ENCODE data around the gene ZNF605.
"Not testable (repeated sequence)": the region's sequence is repeated elsewhere in the genome, so short reads cannot be mapped to it uniquely, and the experiment has no call there.

ZNF605 gene

DNA sequence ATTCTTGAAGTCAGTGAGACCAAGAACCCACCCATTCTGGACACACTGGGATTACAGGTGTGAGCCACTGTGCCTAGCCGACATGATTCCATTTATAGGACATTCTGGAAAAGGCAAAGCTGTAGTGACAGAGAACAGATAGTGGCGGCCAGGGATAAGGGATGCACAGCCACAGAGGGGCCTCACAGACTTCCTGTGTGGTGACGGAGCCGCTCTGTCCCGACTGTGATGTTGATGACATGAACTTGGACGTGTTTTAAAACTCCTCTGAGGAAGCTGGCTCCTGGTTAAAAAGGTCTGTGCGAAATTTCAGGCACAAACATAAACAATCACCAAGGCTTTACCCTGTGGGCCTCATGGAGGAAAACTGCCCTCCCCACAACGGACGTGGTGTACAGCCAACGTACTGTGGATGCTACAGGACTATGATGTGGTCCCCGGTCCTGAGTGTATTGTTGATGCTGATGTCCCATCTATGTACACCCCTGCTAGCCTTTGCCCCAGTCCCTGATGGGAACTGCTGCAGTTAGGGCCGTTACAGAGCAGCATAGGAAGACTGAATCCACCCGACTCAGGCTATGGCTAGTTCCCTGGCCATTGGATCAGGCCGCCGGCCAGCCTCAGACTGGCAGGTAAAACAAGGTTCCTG is 15.9 kb downstream of the ZNF605 start:
- no peak for DNase-seq (ENCODE audit: low spot score)
- ChIA-PET CTCF (no interaction called here), POLR2A (ENCODE audit: low non-redundant PET) (no interaction called here)
- TF ChIP-seq, protein P1, sequence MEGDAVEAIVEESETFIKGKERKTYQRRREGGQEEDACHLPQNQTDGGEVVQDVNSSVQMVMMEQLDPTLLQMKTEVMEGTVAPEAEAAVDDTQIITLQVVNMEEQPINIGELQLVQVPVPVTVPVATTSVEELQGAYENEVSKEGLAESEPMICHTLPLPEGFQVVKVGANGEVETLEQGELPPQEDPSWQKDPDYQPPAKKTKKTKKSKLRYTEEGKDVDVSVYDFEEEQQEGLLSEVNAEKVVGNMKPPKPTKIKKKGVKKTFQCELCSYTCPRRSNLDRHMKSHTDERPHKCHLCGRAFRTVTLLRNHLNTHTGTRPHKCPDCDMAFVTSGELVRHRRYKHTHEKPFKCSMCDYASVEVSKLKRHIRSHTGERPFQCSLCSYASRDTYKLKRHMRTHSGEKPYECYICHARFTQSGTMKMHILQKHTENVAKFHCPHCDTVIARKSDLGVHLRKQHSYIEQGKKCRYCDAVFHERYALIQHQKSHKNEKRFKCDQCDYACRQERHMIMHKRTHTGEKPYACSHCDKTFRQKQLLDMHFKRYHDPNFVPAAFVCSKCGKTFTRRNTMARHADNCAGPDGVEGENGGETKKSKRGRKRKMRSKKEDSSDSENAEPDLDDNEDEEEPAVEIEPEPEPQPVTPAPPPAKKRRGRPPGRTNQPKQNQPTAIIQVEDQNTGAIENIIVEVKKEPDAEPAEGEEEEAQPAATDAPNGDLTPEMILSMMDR (conservative IDR thresholded peaks at IDR 0.05; ENCODE audit: low read depth): no peak
- H3K27ac ChIP-seq: no peak overlapping the region

DNA sequence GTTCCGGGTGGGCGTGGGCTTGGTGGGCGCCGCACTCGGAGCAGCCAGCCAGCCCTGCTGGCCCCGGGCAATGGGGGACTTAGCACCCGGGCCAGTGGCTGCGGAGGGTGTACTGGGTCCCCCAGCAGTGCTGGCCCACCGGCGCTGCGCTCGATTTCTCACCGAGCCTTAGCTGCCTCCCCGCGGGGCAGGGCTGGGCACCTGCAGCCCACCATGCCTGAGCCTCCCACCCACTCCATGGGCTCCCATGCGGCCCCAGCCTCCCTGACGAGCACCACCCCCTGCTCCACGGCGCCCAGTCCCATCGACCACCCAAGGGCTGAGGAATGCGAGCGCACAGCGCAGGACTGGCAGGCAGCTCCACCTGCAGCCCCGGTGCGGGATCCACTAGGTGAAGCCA is 17.3 kb downstream of the ZNF605 start:
- POLR2A ChIA-PET (ENCODE audit: low non-redundant PET); CTCF ChIA-PET; DNase-seq (ENCODE audit: low spot score); H3K27ac ChIP-seq: not testable (repeated sequence)

DNA sequence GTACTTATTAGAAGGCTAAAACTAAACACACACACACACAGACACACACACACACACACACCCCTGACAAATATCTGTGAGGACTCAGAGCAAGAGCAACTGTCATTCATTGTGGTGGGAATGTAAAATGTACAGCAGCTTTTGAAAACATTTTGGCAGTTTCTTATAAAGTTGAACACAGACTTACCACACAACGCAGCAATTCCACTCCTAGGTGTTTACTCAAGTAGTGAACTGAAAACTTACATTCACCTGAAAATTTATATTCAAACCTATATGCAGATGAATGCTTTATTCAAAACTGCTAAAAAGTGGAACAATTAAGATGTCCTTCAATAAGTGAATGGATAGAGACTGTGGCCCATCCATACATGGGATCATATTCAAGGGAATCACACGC is 18.6 kb downstream of the ZNF605 start:
- TF ChIP-seq, protein P1 (conservative IDR thresholded peaks at IDR 0.05; ENCODE audit: low read depth): no peak
- POLR2A ChIA-PET (ENCODE audit: low non-redundant PET): no interaction called here
- CTCF ChIA-PET: no interaction called here
- no peak for DNase-seq (ENCODE audit: low spot score)
- no peak overlapping the region for H3K27ac ChIP-seq

DNA sequence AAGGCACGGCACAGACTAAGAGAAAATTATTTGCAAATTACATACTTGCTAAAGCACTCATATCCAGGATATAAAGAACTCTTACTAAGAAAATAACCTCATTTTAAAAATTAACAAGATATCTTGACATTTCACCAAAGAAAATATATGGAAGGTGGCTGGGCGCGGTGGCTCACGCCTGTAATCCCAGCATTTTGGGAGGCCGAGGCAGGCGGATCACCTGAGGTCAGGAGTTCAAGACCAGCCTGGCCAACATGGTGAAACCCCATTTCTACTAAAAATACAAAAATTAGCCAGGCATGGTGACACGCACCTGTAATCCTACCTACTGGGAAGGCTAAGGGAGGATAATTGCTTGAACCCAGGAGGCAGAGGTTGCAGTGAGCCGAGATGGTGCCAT is 19.2 kb downstream of the ZNF605 start:
- POLR2A ChIA-PET (ENCODE audit: low non-redundant PET); DNase-seq (ENCODE audit: low spot score); H3K27ac ChIP-seq; CTCF ChIA-PET: not testable (repeated sequence)

DNA sequence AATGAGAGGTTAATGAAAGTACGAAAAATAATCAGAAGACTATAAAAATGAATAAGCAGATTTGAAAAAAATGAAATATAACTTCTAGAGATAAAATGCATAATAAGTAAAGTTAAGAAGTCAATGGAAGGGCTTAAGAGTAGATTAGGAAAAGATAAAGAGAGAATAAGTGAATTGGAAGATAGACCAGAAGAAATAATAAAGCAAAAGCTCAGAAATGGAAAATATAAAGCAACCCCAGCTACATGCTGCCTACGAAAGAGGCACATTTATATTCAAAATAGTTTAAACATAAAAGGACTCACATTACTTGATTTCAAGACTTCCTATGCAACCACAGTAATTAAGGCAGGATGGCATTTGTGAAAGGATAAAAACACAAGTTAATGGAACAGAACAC is 19.9 kb downstream of the ZNF605 start:
- DNase-seq (ENCODE audit: low spot score): no peak
- H3K27ac ChIP-seq: no peak overlapping the region
- TF ChIP-seq, protein P1 (conservative IDR thresholded peaks at IDR 0.05; ENCODE audit: low read depth): no peak
- ChIA-PET CTCF (no interaction called here), POLR2A (ENCODE audit: low non-redundant PET) (no interaction called here)

GRCh38 chr12:132926415-132926833 is 29.7 kb downstream of the ZNF605 start:
- ChIA-PET CTCF (no interaction called here), POLR2A (ENCODE audit: low non-redundant PET) (no interaction called here)
- TF ChIP-seq, protein P1 (conservative IDR thresholded peaks at IDR 0.05; ENCODE audit: low read depth): no peak
- DNase-seq (ENCODE audit: low spot score): no peak
- no peak overlapping the region for H3K27ac ChIP-seq

DNA sequence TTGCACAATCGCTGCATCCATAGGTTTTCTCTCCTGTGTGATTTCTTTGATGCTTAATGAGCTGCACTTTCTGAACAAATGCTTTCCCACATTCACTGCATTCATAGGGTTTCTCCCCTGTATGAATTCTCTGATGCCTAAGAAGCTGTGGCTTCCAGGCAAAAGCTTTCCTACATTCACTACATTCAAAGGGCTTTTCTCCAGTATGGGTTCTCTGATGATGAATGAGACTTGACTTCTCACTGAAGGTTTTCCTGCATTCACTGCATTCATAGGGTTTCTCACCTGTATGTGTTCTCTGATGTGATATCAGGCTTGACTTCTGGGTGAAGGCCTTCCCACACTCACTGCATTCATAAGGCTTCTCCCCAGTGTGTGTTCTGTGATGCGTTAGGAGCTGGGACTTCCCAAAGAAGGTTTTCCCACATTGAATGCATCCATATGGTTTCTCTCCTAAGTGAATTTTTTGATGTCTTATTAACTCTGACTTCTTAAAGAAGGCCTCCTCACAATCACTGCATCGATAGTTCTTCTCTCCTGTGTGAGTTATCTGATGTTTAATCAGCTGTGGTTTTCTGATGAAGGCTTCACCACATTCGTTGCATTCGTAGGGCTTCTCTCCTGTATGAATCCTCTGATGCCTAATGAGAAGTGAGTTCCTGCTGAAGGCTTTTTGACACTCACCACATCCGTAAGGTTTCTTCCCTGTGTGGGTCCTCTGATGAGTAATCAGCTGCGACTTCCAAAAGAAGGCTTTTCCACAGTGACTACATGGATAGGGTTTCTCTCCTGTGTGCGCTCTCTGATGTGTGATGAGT is 30.3 kb downstream of the ZNF605 start:
- CTCF ChIA-PET: no interaction called here
- no peak overlapping the region for H3K27ac ChIP-seq
- DNase-seq (ENCODE audit: low spot score): no peak
- POLR2A ChIA-PET (ENCODE audit: low non-redundant PET): no interaction called here
- TF ChIP-seq, protein P1 (conservative IDR thresholded peaks at IDR 0.05; ENCODE audit: low read depth): no peak
